ENCODE measurements around the gene DGCR6L. TPM values are rescaled to one million over a fixed set of nuclear protein-coding genes. Genes with fewer than 3 reads are reported as not detected.
A peak's percentile ranks its signal among the peaks of the same experiment; 100 is the strongest.

The DGCR6L gene
- total RNA-seq, 1 donor from 2014 or later = 39.8 TPM

DNA sequence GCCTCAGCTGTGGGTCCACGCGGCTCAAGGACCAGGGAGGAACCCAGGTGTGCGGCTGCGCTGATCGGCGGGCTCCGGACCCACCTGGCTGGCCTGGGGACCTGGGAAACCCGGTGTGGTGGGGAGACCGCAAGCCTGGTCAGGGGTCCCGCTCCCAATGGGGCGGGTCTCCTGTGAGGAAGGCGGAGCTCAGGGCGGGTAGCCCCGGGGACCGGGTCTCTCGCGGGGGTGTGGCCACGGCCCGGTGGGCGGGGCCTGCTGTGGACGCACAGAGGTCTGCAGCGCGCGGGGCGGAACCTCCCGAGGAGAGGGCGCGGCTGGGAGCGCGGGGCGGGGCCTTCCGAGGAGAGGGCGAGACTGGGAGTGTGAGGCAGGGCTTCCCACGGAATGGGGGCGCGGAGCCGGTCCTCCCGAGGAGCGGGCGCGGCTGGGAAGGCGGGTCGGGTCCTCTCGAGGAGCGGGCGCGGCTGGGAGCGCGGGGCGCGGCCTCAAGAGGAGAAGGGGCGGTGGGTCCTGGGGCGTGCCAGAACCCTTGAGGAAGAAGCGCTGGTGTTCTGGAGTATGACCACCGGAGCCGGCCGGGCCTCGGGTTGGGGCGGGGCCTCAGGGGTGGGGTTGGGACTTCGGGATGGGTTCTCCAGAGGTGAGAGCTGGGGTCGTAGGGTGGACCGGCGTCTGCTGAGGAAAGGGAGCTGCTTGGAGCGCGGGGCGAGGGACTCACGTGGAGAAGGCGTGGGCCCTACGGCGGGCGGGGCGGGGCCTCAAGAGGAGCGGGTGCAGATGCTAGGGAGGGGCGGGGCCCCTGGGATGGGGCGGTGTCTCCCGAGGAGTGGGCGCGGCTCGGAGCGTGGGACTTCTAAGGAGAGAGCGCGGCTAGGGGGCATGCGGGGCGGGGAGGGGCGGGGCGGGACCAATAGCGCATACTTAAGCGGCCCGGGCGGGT, 20.8 kb downstream of the DGCR6L start:
- H3K4me1 ChIP-seq = peaks cover 14% of the 10 kb centered on the region
- H3K36me3 ChIP-seq = no peaks in the 10 kb centered on the region
- peak in 1 of 2 donors; percentile 43 for TF ChIP-seq POLR2AphosphoS5 (IDR thresholded peaks at IDR 0.05; ENCODE audit: insufficient read depth in 1 of 2, low read depth in 1 of 2)
- TF ChIP-seq, protein P1, sequence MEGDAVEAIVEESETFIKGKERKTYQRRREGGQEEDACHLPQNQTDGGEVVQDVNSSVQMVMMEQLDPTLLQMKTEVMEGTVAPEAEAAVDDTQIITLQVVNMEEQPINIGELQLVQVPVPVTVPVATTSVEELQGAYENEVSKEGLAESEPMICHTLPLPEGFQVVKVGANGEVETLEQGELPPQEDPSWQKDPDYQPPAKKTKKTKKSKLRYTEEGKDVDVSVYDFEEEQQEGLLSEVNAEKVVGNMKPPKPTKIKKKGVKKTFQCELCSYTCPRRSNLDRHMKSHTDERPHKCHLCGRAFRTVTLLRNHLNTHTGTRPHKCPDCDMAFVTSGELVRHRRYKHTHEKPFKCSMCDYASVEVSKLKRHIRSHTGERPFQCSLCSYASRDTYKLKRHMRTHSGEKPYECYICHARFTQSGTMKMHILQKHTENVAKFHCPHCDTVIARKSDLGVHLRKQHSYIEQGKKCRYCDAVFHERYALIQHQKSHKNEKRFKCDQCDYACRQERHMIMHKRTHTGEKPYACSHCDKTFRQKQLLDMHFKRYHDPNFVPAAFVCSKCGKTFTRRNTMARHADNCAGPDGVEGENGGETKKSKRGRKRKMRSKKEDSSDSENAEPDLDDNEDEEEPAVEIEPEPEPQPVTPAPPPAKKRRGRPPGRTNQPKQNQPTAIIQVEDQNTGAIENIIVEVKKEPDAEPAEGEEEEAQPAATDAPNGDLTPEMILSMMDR (IDR thresholded peaks at IDR 0.05) = no peak
- no peaks in the 10 kb centered on the region for H3K9me3 ChIP-seq
- intact Hi-C loops (cut with DNase I) = no loop called here
- H3K4me3 ChIP-seq = peak overlapping the region; percentile 55 to 56
- no peaks in the 10 kb centered on the region for H3K27me3 ChIP-seq
- DNase-seq (ENCODE audit: extremely low spot score in 2 of 2) = no peak
- H3K27ac ChIP-seq = no peak overlapping the region

DNA sequence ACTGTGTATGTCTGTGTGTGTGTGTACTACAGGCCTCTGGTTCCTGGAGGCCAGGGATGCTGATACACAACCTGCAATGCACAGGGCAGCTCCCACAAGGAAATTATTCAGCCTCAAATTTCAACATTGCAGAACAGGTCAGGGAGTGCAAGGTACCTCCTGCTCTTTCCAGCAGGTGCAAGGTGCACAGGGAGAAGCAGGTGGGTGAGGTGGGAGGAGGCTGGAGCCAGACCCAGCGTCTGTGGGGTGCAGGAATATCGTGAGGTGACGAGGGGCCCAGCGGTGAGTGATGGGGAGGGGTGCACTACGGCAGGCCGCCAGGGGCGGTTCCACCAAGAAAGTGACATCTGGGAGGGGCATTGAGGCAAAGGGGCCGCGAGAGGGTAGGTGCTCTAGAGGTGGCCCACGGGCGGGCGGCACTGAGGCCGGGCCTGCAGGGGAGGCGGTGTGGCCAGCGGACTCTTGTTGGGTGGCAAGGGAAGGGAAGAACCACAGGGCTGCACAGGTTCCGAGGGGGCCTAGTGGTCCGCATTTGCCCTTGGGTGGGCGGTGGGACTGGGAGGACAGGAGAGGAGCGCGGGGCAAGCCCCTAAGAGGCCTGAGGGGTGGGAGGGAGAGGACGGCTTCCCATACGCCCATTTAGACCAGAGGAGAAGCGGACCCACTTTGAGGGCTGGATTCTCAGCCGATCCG, 21.6 kb downstream of the DGCR6L start:
- no peak overlapping the region for H3K27ac ChIP-seq
- H3K36me3 ChIP-seq = no peaks in the 10 kb centered on the region
- no peaks in the 10 kb centered on the region for H3K27me3 ChIP-seq
- peaks cover 14% of the 10 kb centered on the region for H3K4me1 ChIP-seq
- H3K4me3 ChIP-seq = peak overlapping the region; percentile 55 to 56
- intact Hi-C loops (cut with DNase I) = no loop called here
- TF ChIP-seq POLR2AphosphoS5 (IDR thresholded peaks at IDR 0.05; ENCODE audit: insufficient read depth in 1 of 2, low read depth in 1 of 2) (no peak), POLR2A (IDR thresholded peaks at IDR 0.05) (no peak)
- TF ChIP-seq, protein P1 (IDR thresholded peaks at IDR 0.05) = no peak
- no peak for DNase-seq (ENCODE audit: extremely low spot score in 2 of 2)
- H3K9me3 ChIP-seq = no peaks in the 10 kb centered on the region

DNA sequence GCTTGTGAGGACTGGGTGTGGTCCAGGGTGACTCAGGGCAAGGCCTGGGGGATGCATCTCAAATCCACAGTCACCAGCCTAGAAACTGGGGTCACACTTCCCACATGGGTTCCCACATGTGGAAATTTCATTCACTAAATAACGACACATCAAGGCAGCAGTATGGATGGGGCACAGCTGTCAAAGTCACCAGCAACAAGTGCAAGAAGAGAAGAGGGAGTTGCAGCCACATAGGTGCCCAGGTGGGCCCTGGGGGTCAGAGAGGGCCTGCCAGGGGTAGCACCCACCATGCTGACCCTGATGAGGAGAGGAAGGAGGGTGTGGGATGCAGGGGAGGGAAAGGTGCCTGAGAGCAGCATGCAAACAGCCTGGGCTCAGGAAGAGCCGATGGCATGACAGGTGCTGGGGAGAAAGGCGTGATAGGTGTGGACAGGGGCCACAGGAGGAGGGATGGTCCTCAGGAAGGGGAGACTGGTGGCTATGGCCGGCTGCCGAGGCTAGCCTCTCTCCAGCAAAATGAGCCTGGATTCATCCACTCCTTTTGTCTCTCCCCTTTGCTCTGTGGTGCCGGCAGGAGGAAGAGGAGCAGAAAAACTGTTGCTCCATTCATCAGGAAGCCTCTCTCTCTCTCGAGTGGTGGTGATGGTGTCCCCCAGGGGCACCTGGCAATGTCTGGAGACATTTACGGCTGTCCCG, 22.3 kb downstream of the DGCR6L start:
- no peaks in the 10 kb centered on the region for H3K9me3 ChIP-seq
- H3K27ac ChIP-seq = no peak overlapping the region
- intact Hi-C loops (cut with DNase I) = no loop called here
- DNase-seq (ENCODE audit: extremely low spot score in 2 of 2) = no peak
- H3K36me3 ChIP-seq = no peaks in the 10 kb centered on the region
- TF ChIP-seq, protein P1 (IDR thresholded peaks at IDR 0.05) = no peak
- TF ChIP-seq POLR2A (IDR thresholded peaks at IDR 0.05) (no peak), POLR2AphosphoS5 (IDR thresholded peaks at IDR 0.05; ENCODE audit: insufficient read depth in 1 of 2, low read depth in 1 of 2) (no peak)
- H3K4me1 ChIP-seq = peaks cover 14% of the 10 kb centered on the region
- no peaks in the 10 kb centered on the region for H3K27me3 ChIP-seq
- H3K4me3 ChIP-seq = no peak overlapping the region

DNA sequence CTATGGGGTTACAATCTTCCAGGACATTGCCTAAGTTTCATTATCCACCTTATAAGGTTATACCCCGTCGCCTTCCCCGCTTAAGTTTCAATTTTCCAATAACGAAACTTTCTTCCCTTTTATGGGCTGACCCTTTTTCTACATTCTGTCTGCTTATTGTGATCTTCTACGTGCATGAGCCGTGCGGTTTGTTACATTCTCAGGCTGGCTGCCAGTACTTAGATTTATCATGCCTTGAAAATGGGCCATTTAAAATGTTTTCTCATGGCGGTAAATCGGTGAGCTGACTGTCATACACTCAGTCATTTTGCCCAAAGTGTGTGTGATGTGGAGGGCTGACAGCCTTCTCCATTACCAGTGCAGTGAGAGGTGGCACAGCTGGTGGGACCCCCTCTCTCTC, 23.3 kb downstream of the DGCR6L start:
- peaks cover 14% of the 10 kb centered on the region for H3K4me1 ChIP-seq
- H3K36me3 ChIP-seq = no peaks in the 10 kb centered on the region
- no peak overlapping the region for H3K27ac ChIP-seq
- TF ChIP-seq, protein P1 (IDR thresholded peaks at IDR 0.05) = no peak
- TF ChIP-seq POLR2AphosphoS5 (IDR thresholded peaks at IDR 0.05; ENCODE audit: insufficient read depth in 1 of 2, low read depth in 1 of 2) (no peak), POLR2A (IDR thresholded peaks at IDR 0.05) (no peak)
- H3K4me3 ChIP-seq = no peak overlapping the region
- no peaks in the 10 kb centered on the region for H3K27me3 ChIP-seq
- intact Hi-C loops (cut with DNase I) = no loop called here
- no peaks in the 10 kb centered on the region for H3K9me3 ChIP-seq
- DNase-seq (ENCODE audit: extremely low spot score in 2 of 2) = no peak
